HG02870 (cell line): ENCODE data around the gene PANK1.
"Not testable (repeated sequence)": the region's sequence is repeated elsewhere in the genome, so short reads cannot be mapped to it uniquely, and the experiment has no call there.

Experiments
- ATAC-seq: cut with Tn5 transposase; IDR thresholded peaks from one replicate; pipeline ENCODE4 v1.9.1; 2021; ENCODE audit warnings: mild to moderate bottlenecking, moderate library complexity; ENCODE audit not compliant: unreplicated experiment

The PANK1 gene

GRCh38 chr10:89576022-89576421, 69.0 kb downstream of the PANK1 start:
- no peak for ATAC-seq

GRCh38 chr10:89575031-89575430, 70.0 kb downstream of the PANK1 start:
- no peak for ATAC-seq

GRCh38 chr10:89574368-89574767, 70.7 kb downstream of the PANK1 start:
- ATAC-seq = no peak

- ATAC-seq = no peak
Measured at GRCh38 chr10:89567576-89568245, 77.3 kb downstream of the PANK1 start.

GRCh38 chr10:89566992-89567391, 78.0 kb downstream of the PANK1 start:
- no peak for ATAC-seq

- ATAC-seq = no peak
Measured at GRCh38 chr10:89566095-89566950, 78.7 kb downstream of the PANK1 start.

GRCh38 chr10:89565180-89565579, 79.9 kb downstream of the PANK1 start:
- no peak for ATAC-seq

- no peak for ATAC-seq
Measured at GRCh38 chr10:89563861-89564478, 81.1 kb downstream of the PANK1 start.

GRCh38 chr10:89563311-89563710, 81.7 kb downstream of the PANK1 start:
- no peak for ATAC-seq

GRCh38 chr10:89556600-89556999, 88.4 kb downstream of the PANK1 start:
- no peak for ATAC-seq

- no peak for ATAC-seq
Measured at GRCh38 chr10:89555688-89556445, 89.2 kb downstream of the PANK1 start.

GRCh38 chr10:89554433-89554832, 90.6 kb downstream of the PANK1 start:
- ATAC-seq = no peak

GRCh38 chr10:89553064-89553734, 91.8 kb downstream of the PANK1 start:
- ATAC-seq = no peak

GRCh38 chr10:89552213-89552612, 92.8 kb downstream of the PANK1 start:
- no peak for ATAC-seq

GRCh38 chr10:89550509-89550908, 94.5 kb downstream of the PANK1 start:
- ATAC-seq = no peak

GRCh38 chr10:89549510-89549909, 95.5 kb downstream of the PANK1 start:
- ATAC-seq = no peak

- no peak for ATAC-seq
Measured at GRCh38 chr10:89548673-89549072, 96.4 kb downstream of the PANK1 start.

GRCh38 chr10:89547853-89548513, 97.1 kb downstream of the PANK1 start:
- ATAC-seq = no peak

- not testable (repeated sequence) for ATAC-seq
Measured at GRCh38 chr10:89546651-89547050, 98.4 kb downstream of the PANK1 start.

GRCh38 chr10:89543841-89544240, 101.2 kb downstream of the PANK1 start:
- ATAC-seq = no peak
